ENCODE data around the gene TBC1D2B. TPM values are rescaled to one million over a fixed set of nuclear protein-coding genes. Genes with fewer than 3 reads are reported as not detected.

TBC1D2B gene
- total RNA-seq, 1 donor from 2014 or later, result 13.7 TPM

GRCh38 chr15:78069462-78070029 lies 8.0 kb downstream of the TBC1D2B start:
- FAIRE-seq (no peak), DNase-seq (ENCODE audit: low read depth) (no peak)
- TF ChIP-seq CTCF (IDR thresholded peaks at IDR 0.05; ENCODE audit: insufficient read depth, low read length, severe bottlenecking), result no peak
- Histone ChIP-seq H3K4me3 (ENCODE audit: low read depth, low read length) (no peak overlapping the region), H3K36me3 (ENCODE audit: control insufficient read depth, insufficient read depth, low read length) (no peaks in the 10 kb centered on the region), H3K27me3 (ENCODE audit: control insufficient read depth, insufficient read depth, low read length) (no peaks in the 10 kb centered on the region)

GRCh38 chr15:78069052-78069414 lies 8.5 kb downstream of the TBC1D2B start:
- no peak for DNase-seq (ENCODE audit: low read depth)
- Histone ChIP-seq H3K4me3 (ENCODE audit: low read depth, low read length) (no peak overlapping the region), H3K36me3 (ENCODE audit: control insufficient read depth, insufficient read depth, low read length) (no peaks in the 10 kb centered on the region), H3K27me3 (ENCODE audit: control insufficient read depth, insufficient read depth, low read length) (no peaks in the 10 kb centered on the region)
- no peak for FAIRE-seq
- no peak for TF ChIP-seq CTCF (IDR thresholded peaks at IDR 0.05; ENCODE audit: insufficient read depth, low read length, severe bottlenecking)

GRCh38 chr15:78067328-78068228 lies 9.9 kb downstream of the TBC1D2B start:
- H3K4me3 ChIP-seq (ENCODE audit: low read depth, low read length), result no peak overlapping the region
- FAIRE-seq, result no peak

GRCh38 chr15:78065973-78066946 lies 11.3 kb downstream of the TBC1D2B start:
- TF ChIP-seq CTCF (IDR thresholded peaks at IDR 0.05; ENCODE audit: insufficient read depth, low read length, severe bottlenecking), result no peak

More at GRCh38 chr15:78067328-78068228, 9.9 kb downstream of the TBC1D2B start:
- TF ChIP-seq CTCF (IDR thresholded peaks at IDR 0.05; ENCODE audit: insufficient read depth, low read length, severe bottlenecking), result no peak
- Histone ChIP-seq H3K27me3 (ENCODE audit: control insufficient read depth, insufficient read depth, low read length) (no peaks in the 10 kb centered on the region), H3K36me3 (ENCODE audit: control insufficient read depth, insufficient read depth, low read length) (no peaks in the 10 kb centered on the region)
- no peak for DNase-seq (ENCODE audit: low read depth)

GRCh38 chr15:78065284-78065872 lies 12.1 kb downstream of the TBC1D2B start:
- Histone ChIP-seq H3K27me3 (ENCODE audit: control insufficient read depth, insufficient read depth, low read length) (no peaks in the 10 kb centered on the region), H3K36me3 (ENCODE audit: control insufficient read depth, insufficient read depth, low read length) (no peaks in the 10 kb centered on the region), H3K4me3 (ENCODE audit: low read depth, low read length) (no peak overlapping the region)
- no peak for FAIRE-seq
- DNase-seq (ENCODE audit: low read depth), result peak; percentile 79
- no peak for TF ChIP-seq CTCF (IDR thresholded peaks at IDR 0.05; ENCODE audit: insufficient read depth, low read length, severe bottlenecking)

More at GRCh38 chr15:78065973-78066946, 11.3 kb downstream of the TBC1D2B start:
- Histone ChIP-seq H3K36me3 (ENCODE audit: control insufficient read depth, insufficient read depth, low read length) (no peaks in the 10 kb centered on the region), H3K4me3 (ENCODE audit: low read depth, low read length) (no peak overlapping the region), H3K27me3 (ENCODE audit: control insufficient read depth, insufficient read depth, low read length) (no peaks in the 10 kb centered on the region)
- FAIRE-seq (no peak), DNase-seq (ENCODE audit: low read depth) (no peak)

All from bronchial epithelial cell (primary cell).